NCI-H82 (cell line): Measurements from ENCODE around the gene TBC1D19.
"Not testable (repeated sequence)": the region's sequence is repeated elsewhere in the genome, so short reads cannot be mapped to it uniquely, and the experiment has no call there.

ENCODE experiments used
- DNase-seq: peaks from one replicate; lab custom pipeline; 2025; lab: John Stamatoyannopoulos, UW

The TBC1D19 gene

DNA sequence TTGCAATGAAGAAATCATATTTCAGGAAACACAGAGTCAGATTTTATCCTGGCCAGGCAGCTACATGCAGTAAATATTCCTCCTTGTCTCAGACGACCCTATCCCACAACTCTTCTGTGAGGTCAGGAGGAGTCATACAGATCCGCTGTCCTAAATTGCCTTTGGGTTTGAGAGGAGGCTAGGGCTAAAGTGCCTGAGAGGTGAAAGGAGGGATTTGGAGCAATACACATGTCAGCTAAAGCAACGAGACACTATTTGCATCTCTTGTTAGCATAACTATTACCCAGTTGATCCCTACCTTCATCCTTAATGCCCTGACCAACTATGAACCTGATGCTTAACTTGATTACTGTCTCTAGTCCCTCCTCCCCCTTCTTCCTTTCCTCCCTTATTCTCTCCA is 98.6 kb downstream of the TBC1D19 start:
- no peak for DNase-seq

GRCh38 chr4:26685250-26685649 is 101.4 kb downstream of the TBC1D19 start:
- no peak for DNase-seq

- no peak for DNase-seq
Measured at GRCh38 chr4:26687728-26688127, 103.8 kb downstream of the TBC1D19 start.

DNA sequence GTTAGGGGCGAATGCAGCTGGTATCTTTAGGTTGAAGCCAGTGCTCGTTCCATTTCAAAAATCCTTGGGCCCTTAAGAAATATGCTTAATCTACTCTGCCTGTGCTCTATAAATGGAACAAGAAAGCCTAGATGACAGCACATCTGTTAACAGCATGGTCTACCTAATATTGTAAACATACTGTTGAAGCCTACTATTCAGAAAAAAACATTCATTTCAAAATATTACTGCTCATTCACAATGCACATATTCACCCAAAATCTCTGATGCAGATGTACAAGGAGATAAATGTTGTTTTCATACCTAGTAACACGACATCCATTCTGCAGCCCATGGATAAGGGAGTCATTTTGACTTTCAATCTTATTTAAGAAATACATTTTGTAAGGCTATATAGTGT is 106.6 kb downstream of the TBC1D19 start:
- no peak for DNase-seq

DNA sequence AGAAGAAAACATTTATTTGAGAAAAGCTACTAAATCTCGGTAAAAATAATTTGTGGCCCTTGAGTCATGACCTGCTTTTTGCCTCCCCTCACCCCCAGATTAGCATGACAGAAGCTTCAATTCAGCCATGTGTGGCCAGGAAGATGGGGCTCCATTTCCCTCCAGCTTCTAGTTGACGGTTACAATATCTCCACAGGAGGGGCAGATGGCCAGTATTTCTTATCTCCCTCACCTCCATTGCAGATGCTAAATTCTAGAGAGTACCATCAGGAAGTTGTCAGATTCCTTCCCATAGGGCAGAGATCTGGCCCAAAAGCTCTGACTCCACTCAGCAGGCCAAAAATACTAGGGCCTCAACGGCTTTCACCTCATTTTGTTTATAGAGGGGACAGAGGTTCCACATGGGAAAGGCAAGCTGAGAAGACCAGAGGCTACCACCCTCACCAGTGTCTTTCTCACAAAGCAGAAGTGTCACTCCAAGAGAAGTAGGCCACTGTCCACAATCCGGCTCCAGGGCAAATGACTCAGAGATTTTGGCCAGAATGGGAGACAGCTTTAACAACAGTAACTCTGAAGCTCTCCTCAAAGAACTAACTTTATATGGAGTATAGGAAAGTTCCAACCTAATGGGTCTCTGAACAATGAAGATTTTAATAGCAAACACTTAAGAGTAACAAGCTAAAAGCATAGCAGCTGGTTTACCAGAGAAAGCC is 108.3 kb downstream of the TBC1D19 start:
- DNase-seq: no peak

DNA sequence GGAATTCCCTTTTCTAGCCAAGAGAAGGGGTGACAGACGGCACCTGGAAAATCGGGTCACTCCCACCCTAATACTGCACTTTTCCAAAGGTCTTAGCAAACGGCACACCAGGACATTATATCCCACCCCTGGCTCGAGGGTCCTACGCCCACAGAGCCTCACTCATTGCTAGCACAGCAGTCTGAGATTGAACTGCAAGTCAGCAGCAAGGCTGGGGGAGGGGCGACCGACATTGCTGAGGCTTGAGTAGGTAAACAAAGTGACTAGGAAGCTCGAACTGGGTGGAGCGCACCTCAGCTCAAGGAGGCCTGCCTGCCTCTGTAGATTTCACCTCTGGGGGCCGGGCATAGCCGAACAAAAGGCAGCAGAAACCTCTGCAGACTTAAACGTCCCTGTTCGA is 110.2 kb downstream of the TBC1D19 start:
- not testable (repeated sequence) for DNase-seq

DNA sequence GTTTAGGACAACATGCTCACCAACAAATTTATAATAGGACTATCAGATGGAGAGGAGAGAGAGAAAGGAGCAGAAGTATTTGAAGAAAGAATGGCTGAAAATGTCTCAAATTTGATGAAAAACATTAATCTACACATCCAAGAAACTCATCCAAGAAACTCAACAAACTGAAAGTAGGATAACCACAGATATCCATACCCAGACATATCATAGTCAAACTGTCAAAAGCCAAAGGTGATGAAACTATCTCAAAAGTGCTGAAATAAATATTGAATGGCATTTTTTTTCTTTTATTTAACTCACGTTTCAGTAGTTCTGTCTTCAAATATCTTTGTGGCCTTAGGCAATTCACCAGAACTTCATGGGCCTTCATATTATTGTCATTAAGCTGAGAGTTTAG is 116.2 kb downstream of the TBC1D19 start:
- no peak for DNase-seq

- no peak for DNase-seq
Measured at GRCh38 chr4:26701095-26701494, 117.2 kb downstream of the TBC1D19 start.

DNA sequence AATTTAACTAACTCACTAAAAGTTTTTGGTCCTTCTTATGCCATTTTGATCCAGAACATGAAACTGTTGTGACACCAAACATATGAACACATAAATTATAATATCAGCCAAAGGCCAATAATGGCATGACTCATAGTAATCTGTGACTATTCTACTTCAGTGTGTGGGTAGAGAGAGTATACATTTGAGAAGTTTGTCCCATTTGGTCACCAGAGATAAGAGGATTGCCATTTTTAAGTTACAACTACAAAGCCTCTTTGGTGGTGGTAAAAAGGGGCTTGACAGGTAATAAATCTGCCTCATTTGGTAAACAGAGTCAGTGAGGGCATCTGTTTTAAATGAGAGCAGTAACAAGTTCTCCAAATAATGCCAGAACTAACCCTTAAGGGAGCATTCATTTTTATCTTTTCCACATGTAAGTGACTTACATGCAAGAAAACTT is 117.9 kb downstream of the TBC1D19 start:
- DNase-seq: no peak

DNA sequence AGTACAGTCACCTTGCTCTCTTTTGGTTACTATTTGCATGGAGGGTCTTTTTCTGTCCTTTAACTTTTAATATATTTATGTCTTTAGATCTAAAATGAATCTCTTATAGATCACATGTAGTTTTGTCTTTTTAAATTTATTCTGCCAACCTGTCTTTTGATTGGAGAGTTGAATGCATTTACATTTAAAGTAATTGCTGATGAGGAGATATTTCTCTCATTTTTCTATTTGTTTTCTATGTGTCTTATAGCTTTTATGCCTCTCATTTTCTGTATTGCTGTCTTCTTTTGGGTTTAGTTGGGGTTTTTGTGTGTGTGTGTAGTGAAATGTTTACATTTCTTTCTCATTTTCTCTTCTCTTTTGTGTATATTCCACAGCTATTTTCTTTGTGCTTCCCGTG is 123.5 kb downstream of the TBC1D19 start:
- no peak for DNase-seq

GRCh38 chr4:26709246-26709645 is 125.4 kb downstream of the TBC1D19 start:
- DNase-seq: no peak

DNA sequence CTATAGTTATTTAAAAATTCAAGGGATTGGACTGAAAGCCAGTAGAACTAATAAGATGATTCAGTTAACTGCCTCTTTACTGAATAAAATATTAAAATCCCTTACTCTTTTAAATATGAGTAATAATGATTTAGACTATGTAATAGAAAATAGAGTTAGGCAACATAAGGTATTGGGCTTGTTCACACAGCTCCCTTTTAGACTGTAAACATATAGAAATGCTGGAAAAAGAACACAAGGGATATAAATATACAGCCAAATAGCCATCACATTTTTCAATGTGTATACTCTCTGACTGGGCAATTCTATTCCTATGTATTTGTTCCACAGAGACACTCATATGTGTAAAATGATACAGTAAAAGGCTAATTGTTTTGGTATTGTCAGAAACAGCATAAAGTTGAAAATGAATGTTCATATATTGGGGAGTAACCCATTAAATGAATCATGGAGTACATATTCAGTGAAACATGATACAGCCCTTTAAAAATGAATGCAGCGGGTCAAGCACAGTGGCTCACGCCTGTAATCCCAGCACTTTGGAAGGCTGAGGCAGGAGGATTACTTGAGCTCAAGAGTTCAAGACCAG is 129.8 kb downstream of the TBC1D19 start:
- DNase-seq: no peak

- DNase-seq: no peak
Measured at GRCh38 chr4:26715636-26716242, 131.9 kb downstream of the TBC1D19 start.

DNA sequence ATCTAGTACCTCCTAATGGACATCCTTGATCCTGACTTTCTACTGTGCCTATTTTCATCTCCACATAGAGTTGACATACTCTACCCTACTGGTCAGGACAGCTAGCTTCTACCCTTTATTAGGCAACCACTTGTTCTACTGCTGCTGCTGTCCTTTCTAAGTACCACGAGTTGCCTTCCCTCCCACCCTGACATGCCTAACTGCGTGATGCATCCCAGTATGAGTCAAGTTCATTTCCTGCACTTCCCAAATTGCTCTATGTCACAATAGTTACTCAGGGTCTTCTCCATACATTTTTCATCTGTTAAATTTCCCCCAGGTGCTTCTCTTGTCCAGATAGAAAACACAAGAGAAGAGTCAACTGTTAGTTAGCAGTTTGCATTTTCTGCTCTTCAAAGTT is 133.4 kb downstream of the TBC1D19 start:
- DNase-seq: no peak

DNA sequence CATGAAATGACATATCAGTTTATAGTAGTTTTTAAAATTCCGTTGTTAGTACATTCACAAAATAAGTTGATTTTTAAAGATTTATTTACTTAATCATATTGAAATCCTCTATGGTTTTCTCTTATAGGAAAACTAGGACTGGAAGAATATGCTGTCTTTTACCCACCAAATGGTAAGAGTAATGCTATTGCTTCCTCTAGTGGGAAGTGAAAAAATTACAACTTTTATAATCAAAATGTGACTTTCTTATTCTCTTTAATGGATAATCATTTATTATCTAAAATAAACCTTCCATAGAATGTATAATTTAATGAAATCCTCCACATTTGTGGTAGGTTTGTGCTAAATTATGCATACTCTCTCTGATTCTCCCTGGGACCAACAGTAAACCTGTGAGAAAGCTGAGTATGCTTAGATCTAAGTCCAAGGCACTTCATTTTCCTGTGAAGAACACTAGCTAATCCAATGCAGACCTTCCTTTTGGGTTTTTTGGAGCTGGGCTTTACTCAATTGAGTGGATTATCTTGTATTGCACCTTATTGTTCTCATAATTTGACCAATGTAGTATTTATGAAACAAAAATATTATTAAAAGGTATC is 136.2 kb downstream of the TBC1D19 start:
- peak; percentile 14 for DNase-seq

DNA sequence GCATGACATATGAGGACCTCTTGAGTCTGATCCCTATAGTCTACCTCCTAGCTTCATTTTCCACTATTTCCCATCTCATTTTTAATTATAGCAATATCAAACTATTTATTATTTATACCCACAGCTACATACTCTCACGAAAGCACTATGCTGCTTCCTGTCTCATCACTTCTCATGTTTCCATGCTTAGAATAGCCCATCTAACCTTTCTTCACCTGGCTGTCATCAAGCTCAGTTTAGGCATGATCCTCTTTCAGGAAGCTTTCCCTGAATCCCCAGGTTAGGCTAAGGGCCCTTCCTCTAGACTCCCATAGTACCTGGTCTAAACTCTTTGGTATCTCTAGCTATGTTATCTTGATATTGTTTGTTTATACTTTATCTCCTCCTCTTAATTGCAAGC is 137.8 kb downstream of the TBC1D19 start:
- no peak for DNase-seq

DNA sequence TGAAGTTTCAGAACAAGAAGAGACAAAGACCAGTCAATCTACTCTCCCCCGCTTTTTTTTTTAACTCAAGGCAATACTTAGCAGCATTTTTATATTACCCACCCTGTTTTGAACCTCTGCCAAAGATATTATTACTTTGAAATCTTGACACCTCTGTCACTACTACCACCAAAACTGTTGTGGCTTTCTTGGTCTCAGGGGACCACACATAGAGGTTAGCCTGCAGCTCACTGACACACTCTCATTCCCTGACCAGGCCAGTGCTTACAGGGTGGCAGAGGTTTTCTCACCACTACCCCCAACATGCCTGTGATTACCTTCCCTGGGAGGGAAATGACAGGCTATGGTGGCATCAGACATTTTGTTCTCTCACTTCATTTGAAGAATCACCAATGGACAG is 139.3 kb downstream of the TBC1D19 start:
- no peak for DNase-seq

- no peak for DNase-seq
Measured at GRCh38 chr4:26724534-26724933, 140.7 kb downstream of the TBC1D19 start.

DNA sequence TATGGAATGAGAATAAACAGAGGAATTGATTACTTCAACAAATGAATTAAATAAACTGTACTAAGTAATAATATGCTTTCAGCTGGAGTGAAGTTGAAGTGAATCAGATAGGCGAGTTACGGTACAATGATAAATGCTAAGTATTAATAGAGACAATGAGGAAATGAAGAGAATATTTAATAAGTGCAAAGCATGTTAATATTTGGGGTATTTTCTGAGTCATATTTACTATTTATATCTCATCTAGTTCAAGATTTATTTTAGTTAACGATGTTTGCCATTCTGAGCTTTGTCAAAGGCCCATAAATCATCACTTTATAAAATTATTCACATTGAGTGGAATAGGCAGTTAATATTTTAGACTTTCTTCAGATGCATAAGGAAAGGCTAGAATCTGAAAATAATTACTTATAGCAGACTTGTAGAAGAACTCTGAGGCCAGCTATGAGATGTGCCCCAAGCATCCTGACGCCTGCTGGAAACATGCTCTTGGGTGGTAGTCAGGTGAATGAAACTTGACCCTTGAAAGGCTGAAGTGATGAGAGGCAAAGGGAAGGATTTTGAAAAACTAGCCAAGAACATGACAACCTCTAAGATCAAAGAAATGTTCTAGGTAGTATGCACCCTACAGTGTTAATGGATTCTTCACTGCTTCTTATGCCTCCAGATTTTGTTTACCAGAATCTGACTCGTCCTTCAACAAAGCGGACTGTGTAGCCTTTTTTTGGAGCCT is 142.9 kb downstream of the TBC1D19 start:
- DNase-seq: no peak

- DNase-seq: no peak
Measured at GRCh38 chr4:26727844-26728243, 144.0 kb downstream of the TBC1D19 start.

- DNase-seq: no peak
Measured at GRCh38 chr4:26729027-26729426, 145.1 kb downstream of the TBC1D19 start.

GRCh38 chr4:26729547-26729946 is 145.7 kb downstream of the TBC1D19 start:
- no peak for DNase-seq
